HG03108 (cell line): Measurements from ENCODE around the gene BCAS3.
"Not testable (repeated sequence)": the region's sequence is repeated elsewhere in the genome, so short reads cannot be mapped to it uniquely, and the experiment has no call there.

Source experiments
- ATAC-seq: cut with Tn5 transposase; IDR thresholded peaks from one replicate; pipeline ENCODE4 v1.9.1; 2021; ENCODE audit warnings: moderate library complexity; ENCODE audit not compliant: unreplicated experiment

Gene BCAS3

DNA sequence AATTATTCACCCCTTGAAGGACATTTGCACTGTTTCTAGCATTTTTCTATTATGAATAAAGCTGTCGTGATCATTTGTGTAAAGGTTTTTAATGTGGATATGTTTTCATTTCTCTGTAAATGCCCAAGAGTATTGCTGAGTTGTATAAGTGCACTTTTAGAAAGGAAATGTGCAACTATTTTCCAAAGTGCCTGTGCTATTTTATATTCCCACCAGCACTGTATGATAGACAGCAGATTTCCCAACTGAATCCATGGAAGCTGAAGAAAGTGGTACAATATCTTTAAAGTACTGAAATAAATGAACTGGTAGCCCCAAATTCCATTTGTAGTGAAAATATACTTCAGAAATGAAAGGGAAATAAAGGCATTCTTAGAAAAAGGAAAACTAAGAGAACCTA is 238.4 kb downstream of the BCAS3 start:
- no peak for ATAC-seq

DNA sequence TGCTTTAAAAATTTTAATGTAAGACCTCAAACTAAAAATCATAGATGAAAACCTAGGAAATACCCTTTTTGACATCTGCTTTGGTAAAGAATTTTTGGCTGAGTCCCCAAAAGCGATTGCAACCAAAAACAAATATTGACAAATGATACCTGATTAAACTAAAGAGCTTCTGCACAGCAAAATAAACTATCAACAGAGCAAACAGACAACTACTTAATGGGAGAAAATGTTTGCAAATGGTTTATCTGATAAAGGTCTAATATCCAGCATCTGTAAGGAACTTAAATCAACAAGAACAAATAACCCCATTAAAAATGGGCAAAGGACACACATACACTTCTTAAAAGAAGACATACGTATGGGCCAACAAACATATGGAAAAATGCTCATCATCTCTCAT is 242.5 kb downstream of the BCAS3 start:
- ATAC-seq, result no peak

DNA sequence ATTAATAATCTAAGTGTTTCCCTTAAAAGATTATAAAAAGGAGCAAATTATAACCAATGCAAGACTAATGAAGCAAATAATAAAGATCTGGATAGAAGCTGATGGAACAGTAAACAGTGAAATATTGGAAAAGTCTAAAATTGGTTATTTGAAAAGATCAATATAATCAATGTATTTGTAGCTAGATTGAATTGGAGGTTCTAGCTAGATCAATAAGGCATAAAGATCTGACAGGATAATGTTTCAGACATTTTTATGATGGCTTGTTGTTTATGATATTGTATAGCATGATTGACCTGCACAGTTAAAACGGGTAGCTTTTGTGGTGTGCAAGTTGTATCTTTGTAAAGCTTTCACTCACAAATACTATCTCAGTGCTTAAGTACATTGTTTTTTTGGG is 245.3 kb downstream of the BCAS3 start:
- ATAC-seq, result no peak

DNA sequence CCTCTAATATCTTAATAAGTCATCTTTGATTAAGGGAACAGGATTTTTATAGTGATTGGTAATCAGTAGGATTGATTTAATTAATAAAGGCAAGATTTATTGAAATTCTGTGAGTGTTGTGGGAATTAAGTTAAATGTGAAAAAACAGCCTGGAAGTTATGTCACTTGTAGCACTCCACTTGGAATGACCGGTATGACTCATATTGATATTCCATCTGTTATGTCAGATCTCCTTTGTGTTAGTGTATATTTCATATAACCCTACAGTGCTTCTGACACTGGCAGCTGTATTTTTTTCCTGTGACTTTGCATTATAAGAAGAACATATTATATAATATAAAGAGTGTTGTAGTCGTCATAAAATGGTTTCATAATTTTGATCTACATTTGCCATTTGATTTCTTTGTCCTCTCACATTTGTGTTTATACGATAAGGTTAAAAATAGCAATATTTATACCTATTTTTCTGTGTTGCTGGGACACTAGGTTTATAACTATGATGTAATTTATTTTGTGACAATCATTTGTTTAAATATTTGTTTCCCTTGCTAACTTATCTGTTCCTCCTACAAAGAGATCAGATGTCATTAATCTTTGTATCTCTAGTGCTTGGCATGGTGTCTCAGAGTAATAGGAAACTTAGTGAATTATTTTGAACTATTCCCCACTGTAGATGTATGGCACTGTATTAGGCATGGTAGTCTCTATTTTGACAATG is 249.0 kb downstream of the BCAS3 start:
- no peak for ATAC-seq

DNA sequence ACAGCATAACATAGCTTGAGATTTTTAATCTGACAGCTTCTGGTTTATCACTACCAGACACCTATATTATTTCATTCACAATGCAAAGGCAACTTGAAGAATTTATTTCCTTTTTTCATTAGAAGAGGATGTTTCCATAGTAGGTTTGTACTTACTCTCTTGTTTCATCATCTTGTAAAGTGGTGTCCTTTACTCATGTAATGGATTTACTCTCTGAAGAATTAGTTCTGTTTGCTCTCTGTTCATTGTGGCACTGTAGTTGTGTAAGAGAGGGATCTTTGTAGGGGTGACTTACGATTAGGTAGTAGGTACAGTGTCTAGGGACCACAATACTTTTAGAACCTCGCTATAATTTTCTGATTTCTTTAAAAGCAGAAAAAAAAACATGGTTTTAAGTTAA is 256.1 kb downstream of the BCAS3 start:
- no peak for ATAC-seq

DNA sequence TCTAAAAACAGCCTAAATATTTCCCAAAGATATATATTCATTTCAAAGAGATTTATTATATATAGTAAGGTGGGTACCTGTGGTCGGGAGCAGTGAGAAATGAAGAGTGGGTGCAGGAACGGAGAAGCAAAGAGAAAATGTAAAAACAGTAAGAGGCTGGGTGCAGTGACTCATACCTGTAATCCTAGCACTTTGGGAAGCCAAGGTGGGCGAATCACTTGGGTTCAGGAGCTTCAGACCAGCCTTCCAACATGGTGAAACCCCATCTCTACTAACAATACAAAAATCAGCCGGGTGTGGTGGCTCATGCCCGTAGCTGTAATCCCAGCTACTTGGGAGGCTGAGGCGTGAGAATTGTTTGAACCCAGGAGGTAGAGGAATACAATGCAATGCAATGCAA is 257.1 kb downstream of the BCAS3 start:
- ATAC-seq, result no peak

DNA sequence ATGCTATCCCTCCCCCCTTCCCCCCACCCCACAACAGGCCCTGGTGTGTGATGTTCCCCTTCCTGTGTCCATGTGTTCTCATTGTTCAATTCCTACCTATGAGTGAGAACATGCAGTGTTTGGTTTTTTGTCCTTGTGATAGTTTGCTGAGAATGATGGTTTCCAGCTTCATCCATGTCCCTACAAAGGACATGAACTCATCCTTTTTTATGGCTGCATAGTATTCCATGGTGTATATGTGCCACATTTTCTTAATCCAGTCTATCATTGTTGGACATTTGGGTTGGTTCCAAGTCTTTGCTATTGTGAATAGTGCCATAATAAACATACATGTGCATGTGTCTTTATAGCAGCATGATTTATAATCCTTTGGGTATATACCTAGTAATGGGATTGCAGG is 258.3 kb downstream of the BCAS3 start:
- not testable (repeated sequence) for ATAC-seq

DNA sequence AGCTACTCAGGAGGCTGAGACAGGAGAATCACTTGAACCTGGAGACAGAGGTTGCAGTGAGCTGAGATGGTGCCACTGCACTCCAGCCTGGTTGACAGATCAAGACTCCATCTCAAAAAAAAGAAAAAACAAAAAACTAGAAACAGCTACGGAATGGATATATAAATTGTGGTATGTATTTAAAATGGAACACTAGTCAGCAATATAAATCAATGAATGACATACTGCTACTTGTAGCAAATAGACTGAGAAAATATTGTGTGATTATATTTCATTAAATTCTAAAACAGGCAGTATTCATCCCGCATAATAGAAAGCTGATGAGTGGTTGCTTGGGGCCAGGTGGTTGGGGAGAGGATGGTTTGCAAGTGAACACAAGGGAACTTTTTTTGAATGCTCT is 261.7 kb downstream of the BCAS3 start:
- no peak for ATAC-seq

DNA sequence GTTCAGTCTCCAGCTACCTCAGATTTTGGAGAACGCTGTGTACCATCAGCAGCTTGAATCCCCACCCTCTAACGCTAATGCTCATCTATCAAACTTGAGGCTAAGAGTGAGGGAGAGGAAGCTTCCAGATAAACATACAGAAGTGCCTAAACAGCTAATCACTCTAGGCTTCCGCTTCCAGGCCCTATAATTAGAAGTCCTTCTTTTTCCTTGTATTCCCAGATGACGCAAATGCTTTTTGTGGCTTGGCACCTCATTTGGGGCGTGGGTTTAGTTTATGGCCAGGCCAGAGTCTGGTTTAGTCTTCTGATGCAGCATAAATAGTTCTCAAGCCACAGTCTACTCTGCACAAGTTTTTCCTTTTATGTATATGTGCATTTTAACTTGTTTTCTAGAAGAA is 263.4 kb downstream of the BCAS3 start:
- ATAC-seq, result no peak

DNA sequence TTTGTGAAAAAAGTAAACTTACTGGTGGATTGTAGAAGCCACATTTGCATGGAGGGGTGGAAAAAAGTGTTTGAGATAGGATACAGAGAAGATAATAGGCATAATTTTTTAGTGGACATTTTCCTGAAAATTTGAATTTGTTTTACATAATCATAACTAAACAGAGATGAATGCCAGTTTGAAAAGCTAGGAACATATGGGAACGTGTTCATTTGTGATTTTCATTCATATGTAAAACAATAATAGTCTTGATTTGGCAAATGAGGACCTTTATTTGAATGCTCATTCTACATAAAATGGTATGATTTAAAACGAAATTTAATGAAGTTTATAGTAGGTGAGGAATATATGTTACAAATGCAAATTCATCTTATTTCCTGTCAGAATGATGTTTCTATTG is 263.9 kb downstream of the BCAS3 start:
- no peak for ATAC-seq

DNA sequence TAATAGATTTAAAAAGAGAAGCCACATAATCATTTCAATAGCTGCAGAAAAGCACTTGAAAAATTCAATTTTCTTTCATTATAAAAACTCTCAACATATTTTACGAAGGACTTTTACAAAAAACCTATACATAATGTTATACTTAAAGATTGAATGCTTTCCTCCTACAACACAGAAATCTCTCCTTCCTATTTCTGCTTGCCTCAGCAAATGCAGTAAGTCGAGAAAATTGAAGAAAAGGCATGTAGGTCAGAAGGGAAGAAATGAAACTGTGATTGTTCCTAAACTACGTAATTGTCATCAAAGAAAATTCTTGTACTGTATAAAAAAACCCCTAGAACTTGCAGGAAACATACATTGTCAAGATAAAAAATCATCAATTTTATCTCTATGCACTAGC is 267.1 kb downstream of the BCAS3 start:
- ATAC-seq, result no peak

DNA sequence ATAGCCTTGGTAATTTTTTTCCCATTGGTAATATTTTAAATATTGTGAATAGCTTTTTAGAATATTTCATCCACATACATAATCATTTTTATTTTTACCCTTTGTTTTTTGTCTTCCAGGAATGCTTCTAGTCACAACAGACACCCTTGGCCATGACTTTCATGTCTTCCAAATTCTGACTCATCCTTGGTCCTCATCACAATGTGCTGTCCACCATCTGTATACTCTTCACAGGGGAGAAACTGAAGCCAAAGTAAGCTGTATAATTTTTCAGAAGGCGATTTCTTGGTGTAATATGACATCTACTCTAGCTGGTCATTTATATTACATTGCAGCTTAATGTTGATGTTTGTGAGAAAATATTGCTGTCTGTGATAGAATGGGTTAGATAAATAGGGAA is 269.4 kb downstream of the BCAS3 start:
- ATAC-seq, result no peak

DNA sequence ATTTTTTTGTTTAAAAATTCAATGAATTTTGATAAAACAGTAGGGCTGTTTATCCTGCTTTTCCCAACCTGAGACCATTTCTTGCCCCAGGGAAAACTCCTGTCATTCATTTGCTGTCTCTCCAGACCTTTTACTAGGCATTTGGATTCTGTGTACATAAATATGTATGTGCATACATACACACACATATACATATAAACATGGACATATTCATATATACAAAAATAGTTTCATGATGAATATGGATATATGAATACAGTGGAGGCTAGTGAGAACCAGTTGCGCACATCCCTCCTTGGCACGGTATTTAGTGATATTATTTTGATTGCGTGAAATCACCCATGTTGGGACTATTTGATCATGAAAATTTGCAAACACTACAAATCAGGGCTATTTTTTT is 269.9 kb downstream of the BCAS3 start:
- no peak for ATAC-seq

DNA sequence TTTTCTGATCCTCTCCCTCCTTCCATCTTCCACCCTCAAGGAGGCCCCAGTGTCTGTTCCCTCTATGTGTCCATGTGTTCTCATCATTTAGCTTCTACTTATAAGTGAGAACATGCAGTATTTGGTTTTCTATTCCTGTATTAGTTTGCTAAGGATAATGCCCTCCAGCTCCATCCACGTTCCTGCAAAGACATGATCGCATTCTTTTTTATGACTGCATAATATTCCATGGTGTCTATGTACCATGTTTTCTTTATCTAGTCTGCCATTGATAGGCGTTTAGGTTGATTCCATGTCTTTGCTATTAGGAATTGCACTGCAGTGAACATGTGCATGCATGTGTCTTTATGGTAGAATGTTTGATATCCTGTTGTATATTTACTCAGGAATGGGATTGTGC is 275.1 kb downstream of the BCAS3 start:
- ATAC-seq, result no peak

DNA sequence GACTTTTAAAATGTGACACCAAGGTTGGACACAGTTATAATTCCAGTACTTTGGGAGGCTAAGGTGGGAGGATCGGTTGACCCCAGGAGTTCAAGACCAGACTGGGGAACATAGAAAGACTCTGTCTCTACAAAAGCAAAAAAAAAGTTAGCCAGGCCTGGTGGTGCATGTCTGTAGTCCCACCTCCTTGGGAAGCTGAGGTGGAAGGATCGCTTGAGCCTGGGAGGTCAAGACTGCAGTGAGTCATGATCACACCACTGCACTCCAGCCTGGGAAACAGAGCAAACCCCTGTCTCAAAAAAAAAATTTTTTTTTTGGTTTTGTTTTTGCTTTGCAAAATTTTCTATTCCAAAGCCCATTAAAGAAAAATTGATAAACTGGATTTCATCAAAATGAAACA is 281.4 kb downstream of the BCAS3 start:
- no peak for ATAC-seq

DNA sequence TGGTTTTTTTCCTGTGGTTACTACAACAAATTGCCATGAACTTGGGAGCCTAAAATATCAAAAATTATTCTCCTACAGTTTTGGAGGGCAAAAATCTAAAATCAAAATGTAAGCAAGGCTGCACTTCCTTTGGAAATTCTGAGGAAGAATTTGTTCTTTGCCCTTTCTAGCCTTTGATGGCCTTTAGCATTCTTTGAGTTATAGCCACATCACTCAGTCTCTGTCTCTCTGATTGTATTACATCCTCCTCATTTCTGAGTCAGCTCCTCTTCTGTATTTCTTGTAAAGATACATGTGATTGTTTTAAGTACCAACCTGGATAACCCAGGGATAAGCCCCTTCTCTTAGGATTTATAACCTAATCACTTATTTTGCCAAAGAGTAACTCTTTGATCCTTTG is 282.0 kb downstream of the BCAS3 start:
- no peak for ATAC-seq

DNA sequence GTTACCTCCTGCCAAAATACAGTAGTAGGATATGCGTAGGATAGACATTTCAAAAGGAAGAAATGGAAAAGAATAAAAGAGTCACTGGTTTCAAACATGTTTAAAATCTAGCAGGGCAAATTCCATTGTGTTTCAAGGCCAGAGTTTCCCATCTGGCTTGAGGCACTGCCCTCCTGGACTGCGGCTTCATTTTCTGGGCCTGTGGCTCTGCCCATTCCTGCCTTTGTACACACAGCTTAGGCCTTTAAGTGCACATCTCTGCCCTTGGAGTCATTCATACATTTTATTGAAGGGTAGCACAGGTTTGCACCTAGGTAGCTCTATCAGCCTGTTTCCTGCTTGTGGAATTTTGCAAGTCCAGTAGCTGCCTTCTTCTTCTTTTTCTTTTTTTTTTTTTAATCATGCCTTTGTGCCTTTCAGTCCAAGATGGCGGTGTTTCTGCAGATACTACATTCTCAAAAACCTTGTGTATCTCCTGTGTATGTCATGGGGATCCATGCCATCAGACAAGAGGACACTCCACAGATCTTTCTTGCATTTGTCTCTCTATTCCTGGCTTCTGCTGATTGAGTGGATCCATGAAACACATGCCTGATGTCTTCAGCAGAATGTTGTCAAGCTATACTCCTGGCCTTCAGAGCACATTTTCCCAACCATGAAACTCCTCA is 282.9 kb downstream of the BCAS3 start:
- ATAC-seq, result no peak

DNA sequence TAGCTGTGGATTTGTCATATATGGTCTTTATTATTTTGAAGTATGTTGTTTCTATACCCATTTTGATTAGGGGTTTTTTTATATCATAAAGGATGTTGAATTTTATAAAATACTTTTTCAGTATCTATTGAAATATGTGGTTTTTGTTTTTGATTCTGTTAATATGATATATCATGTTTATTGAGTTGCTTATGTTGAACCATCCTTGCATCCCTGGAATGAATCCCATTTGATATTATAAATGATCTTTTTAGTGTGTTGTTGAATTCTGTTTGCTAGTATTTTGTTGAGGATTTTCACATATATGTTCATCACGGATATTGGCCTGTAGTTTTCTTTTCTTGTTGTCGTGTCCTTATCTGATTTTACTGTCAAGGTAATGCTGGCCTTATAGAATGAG is 286.5 kb downstream of the BCAS3 start:
- no peak for ATAC-seq

DNA sequence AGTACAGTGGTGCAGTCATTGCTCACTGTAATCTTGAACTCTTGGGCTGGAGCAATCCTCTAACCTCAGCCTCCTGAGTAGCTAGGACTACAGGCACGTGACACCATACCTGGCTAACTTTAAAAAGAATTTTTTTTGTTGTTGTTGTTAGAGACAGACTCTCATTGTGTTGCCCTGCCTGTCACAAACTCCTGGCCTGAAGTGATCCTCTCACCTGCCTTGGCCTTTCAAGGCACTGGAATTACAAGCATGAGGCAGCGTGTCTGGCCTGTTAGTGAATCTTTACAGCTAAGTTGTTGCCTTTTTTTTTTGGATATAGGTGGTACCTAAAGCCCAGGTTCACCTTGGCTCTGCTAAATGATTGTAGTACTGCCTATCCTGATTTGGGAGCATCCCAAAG is 290.6 kb downstream of the BCAS3 start:
- no peak for ATAC-seq

DNA sequence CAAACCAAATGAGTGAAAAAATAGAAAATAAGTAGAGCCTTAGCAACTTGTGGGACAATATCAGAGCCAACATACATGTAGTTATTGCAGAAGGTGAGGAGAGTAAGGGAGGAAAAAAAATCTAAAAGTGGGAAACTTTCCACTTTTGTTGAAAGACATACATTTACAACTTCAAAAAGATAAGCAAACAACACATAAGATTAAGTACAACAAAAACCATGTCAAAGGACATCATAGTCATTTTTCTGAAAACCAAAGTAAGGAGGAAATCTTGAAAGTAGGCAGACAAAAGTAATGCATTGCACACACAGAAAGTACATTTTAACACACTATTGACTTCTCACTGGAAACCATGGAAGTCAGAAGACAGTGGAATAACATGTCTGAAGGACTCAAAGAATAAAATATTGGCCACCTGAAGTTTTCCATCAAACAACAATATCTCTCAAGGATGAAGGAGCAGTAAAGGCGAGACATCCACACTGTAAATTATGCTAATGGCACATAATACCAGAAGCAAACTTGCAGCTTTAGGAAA is 291.9 kb downstream of the BCAS3 start:
- no peak for ATAC-seq

DNA sequence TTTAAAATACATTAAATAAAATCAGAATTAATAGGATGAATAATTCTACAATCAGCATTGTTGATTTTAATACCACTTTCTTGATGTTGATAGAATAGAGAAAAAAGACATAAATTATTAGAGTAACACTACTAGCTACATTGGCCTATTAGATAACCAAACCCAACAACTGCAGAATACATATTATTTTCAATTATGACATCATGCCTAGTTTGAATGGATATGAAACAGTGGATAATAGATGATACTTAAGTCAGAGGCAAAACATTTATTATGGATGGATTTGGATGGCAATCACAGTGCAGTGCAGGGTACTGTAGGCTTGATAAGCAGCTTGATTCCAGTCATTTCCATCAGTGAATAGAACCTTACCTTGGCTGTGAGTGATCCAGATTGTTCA is 293.1 kb downstream of the BCAS3 start:
- ATAC-seq, result no peak

DNA sequence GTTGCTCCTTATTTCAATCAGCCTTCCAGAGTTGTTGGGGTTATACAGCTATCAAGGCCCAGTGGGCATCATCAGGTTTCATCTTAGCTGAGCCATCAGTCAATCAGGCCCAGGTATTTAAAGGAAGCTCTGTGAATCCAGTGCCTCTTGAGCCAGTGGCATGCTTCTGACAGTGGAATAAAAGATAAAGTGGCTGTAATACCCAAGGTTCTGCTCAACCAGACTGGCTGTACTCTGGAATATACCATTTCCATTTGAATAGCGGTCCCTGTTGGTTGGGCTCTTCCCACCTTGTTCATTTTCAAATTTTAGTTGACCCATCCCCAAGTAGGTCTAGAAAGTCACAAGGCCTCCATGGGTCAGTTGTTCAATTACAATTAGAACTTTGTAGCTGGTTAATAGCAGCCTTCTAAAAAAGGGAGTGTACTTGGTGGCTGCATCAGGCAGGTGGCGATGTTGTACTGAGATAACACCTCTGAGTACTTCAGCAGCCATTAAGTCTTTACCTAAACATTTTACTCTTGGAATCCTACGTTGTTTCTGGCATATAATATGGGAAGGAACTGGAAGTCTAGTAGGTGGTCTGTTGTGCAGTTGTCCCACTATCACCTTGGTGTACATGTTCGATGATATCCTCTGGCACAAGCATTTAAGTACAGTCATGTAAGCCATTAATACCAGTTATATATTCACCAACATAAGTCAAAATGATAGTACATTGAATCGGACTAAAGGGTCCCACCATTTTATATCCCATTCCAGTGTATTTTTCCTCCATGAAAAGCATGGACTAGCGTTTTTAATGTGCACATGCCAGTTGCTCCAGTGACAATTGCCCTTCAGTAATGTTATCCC is 294.1 kb downstream of the BCAS3 start:
- ATAC-seq, result no peak
